Right lobe of liver (tissue), 4 donors: ENCODE measurements around the gene SH3BP4.
A peak's percentile ranks its signal among the peaks of the same experiment; 100 is the strongest.

Source experiments
- CTCF ChIP-seq, 4 donors: fragments of 200-600 bp in 3 of 4; fragments of 450-650 bp in 1 of 4; IDR thresholded peaks; one replicate each; pipeline versions ENCODE4 v1.5.1 to v1.8.0; 2016 to 2022; ENCODE audit warnings: antibody characterized with exemption in 4 of 4, mild to moderate bottlenecking in 2 of 4
- POLR2A ChIP-seq: fragments of 450-650 bp; IDR thresholded peaks from one replicate; pipeline ENCODE4 v1.6.1; 2017; ENCODE audit warnings: antibody characterized with exemption, mild to moderate bottlenecking
- donor health status: DM: no; HTN: no; CAD: no.
- donor health status: DM: no; HTN: no; CAD: no.
- donor health status: DM: no; HTN: yes; CAD: no.

- TF ChIP-seq CTCF (IDR thresholded peaks at IDR 0.05) (no peak), POLR2A (peak; percentile 51)
Observed at GRCh38 chr2:234998404-234999211, 46.8 kb downstream of the SH3BP4 start.
